GM10847 (cell line): ENCODE results near the gene MAGIX.

ENCODE experiments used
- POLR2A ChIP-seq: IDR thresholded peaks from 2 replicates; pipeline ENCODE4 v1.6.1; 2011; ENCODE audit not compliant: insufficient read length; ENCODE audit errors: extremely low read depth

The MAGIX gene

DNA sequence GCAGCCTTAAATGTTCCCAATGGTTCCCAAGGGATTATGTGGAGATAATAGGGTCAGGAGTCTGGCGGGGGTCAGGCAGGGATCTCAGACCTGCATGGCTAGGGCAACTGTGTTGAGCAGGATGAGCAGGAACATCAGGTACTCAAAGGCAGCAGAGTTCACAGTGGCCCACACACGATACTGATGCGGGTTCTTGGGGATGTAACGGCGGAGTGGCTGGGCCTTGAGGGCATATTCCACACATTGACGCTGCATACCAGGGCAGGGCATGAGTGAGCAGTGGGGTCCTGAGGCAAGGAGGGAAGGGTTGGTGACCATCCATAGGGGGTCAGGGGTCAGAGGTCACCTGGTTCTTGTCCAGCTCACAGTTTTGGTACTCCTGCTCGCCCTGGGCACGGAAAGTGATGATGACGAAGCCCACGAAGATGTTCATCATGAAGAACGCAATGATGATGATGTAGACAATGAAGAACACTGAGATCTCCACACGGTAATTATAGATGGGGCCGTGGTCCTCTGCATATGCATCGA is 52.5 kb downstream of the MAGIX start:
- TF ChIP-seq POLR2A, result no peak
